ENCODE measurements around the gene SERHL2.

- TF ChIP-seq ZNF274 (IDR thresholded peaks at IDR 0.05; ENCODE audit: low read depth, low read length) (no peak), SUZ12 (IDR thresholded peaks at IDR 0.05; ENCODE audit: extremely low read depth, insufficient read depth, insufficient read length) (no peak), YY1 (IDR thresholded peaks at IDR 0.05; ENCODE audit: insufficient read depth, insufficient read length) (no peak)
Observed at GRCh38 chr22:42619261-42620063, 65.7 kb downstream of the SERHL2 start.

Measured in NT2/D1 (cell line).